Prostate gland (tissue), 2 donors: ENCODE results near the gene FLRT1.

ENCODE experiments used
- POLR2A ChIP-seq: fragments of 450-650 bp; IDR thresholded peaks from one replicate; pipeline ENCODE4 v1.6.1; 2016; ENCODE audit warnings: antibody characterized with exemption, mild to moderate bottlenecking
- POLR2AphosphoS5 ChIP-seq: sonication (generic); formaldehyde crosslinking; IDR thresholded peaks from one replicate; pipeline ENCODE4 v1.6.1; 2017; ENCODE audit warnings: antibody characterized with exemption
- TF ChIP-seq, protein P1 (sequence below), 4 experiments: fragments of 200-600 bp in 2 of 4; fragments of 450-650 bp in 2 of 4; sonication (generic) in 2 of 4; IDR thresholded peaks; 1 replicate in 3 of 4; 2 replicates in 1 of 4; pipeline ENCODE4 v1.5.1; 2016 to 2019; ENCODE audit warnings: antibody characterized with exemption in 4 of 4, mild to moderate bottlenecking in 2 of 4, moderate library complexity in 2 of 4

DNA sequence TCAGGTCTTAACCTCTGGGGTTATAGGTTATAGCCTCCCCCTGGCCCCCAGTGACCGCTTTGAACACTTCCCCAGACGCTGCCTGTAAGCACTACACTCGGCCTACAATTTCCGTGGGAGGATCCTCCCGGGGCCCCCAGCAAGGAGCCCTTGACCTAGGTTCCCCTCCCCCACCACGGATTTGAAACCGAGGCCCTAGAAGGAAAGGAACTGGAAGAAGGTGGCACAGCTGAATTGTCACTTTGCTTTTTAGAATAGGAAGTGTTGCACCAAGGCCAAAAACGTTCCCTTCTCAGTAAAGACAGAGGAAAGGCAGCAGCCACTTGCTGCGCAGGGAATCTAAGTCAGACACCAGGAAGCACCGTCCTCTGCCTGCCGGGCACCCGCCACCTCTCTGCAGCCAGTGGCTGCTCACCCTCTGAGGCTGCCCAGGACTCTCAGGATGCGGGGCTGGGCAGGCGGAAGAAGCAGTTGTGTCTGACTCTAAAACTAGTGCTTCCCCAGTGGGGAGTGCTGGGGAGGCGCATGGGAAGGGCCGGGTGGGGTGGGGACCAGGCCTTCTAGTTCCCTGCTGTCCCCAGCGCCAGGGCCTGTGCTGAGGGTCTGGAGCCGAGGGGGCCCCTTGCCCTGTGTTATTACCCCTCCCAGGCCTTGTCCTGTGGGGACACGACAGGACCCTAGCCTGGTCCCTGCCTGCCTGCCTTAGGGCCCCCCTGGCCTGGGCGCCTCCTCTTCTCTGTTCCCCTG, 7.9 kb upstream of the FLRT1 start:
- TF ChIP-seq POLR2A (no peak), POLR2AphosphoS5 (no peak)
- TF ChIP-seq, protein P1, sequence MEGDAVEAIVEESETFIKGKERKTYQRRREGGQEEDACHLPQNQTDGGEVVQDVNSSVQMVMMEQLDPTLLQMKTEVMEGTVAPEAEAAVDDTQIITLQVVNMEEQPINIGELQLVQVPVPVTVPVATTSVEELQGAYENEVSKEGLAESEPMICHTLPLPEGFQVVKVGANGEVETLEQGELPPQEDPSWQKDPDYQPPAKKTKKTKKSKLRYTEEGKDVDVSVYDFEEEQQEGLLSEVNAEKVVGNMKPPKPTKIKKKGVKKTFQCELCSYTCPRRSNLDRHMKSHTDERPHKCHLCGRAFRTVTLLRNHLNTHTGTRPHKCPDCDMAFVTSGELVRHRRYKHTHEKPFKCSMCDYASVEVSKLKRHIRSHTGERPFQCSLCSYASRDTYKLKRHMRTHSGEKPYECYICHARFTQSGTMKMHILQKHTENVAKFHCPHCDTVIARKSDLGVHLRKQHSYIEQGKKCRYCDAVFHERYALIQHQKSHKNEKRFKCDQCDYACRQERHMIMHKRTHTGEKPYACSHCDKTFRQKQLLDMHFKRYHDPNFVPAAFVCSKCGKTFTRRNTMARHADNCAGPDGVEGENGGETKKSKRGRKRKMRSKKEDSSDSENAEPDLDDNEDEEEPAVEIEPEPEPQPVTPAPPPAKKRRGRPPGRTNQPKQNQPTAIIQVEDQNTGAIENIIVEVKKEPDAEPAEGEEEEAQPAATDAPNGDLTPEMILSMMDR (IDR thresholded peaks at IDR 0.05), result no peak
